MM.1S (cell line): ENCODE data around the gene SLC38A10.
A peak's percentile ranks its signal among the peaks of the same experiment; 100 is the strongest.

Experiments
- EZH2 ChIP-seq: fragments of 300-600 bp; sonication (generic); optimal IDR thresholded peaks from 2 replicates; pipeline ENCODE3; 2017; ENCODE audit warnings: low read depth, mild to moderate bottlenecking, antibody characterized with exemption, low read length, mixed read lengths
- EZH2phosphoT487 ChIP-seq: fragments of 300-600 bp; sonication (generic); IDR thresholded peaks from 2 replicates; pipeline ENCODE4 v1.6.1; 2018; ENCODE audit warnings: antibody characterized with exemption, low read length
- TF ChIP-seq, protein P1 (sequence below): fragments of 300-600 bp; sonication (generic); IDR thresholded peaks from 2 replicates; pipeline ENCODE4 v1.5.1; 2016; ENCODE audit warnings: antibody characterized with exemption, low read length, mixed read lengths

DNA sequence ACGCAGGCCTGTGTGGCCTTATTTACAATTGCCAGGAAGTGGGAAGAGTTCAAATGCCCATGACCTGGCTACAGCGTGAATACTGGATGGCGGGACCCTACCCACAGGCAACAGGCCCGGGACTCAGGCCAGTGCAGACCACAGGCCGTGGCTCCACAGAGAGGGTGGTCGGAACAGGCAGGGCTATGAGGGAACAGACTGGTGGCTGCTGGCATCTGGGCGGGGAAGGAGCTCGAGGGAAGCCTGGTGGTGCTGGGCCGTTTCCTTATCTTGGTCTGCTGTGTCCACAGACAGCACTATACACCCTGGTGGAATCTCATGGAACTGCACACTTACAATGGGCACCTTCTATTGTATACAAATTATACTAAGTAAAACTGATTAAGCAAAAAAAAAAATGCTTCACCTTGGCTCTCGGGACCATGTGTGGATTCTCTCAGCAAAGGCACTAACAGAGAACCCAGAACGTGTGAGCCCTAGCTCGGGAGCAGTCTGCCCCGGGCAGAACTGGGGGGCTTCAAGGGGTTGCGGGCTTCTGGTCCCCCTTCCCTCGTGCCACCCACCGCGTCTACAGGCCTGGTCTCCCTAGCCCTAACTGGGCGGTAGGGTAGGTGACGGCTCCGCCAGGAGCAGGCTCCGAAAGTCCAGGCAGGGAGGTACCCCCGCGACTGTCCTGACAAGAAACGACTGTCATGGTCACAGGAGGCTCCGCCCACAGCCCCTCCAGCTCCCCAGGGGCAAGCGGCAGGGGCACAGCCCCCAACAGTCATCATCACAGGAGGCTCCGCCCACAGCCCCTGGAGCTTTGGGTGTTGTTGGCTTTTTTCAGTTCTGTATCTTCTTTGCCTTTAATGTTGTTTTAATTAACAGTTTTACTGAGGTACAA, 94.2 kb downstream of the SLC38A10 start:
- TF ChIP-seq, protein P1, sequence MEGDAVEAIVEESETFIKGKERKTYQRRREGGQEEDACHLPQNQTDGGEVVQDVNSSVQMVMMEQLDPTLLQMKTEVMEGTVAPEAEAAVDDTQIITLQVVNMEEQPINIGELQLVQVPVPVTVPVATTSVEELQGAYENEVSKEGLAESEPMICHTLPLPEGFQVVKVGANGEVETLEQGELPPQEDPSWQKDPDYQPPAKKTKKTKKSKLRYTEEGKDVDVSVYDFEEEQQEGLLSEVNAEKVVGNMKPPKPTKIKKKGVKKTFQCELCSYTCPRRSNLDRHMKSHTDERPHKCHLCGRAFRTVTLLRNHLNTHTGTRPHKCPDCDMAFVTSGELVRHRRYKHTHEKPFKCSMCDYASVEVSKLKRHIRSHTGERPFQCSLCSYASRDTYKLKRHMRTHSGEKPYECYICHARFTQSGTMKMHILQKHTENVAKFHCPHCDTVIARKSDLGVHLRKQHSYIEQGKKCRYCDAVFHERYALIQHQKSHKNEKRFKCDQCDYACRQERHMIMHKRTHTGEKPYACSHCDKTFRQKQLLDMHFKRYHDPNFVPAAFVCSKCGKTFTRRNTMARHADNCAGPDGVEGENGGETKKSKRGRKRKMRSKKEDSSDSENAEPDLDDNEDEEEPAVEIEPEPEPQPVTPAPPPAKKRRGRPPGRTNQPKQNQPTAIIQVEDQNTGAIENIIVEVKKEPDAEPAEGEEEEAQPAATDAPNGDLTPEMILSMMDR: peak; percentile 42
- TF ChIP-seq EZH2phosphoT487: no peak
- TF ChIP-seq EZH2: no peak
